Measurements from ENCODE around the gene PTHLH.

DNA sequence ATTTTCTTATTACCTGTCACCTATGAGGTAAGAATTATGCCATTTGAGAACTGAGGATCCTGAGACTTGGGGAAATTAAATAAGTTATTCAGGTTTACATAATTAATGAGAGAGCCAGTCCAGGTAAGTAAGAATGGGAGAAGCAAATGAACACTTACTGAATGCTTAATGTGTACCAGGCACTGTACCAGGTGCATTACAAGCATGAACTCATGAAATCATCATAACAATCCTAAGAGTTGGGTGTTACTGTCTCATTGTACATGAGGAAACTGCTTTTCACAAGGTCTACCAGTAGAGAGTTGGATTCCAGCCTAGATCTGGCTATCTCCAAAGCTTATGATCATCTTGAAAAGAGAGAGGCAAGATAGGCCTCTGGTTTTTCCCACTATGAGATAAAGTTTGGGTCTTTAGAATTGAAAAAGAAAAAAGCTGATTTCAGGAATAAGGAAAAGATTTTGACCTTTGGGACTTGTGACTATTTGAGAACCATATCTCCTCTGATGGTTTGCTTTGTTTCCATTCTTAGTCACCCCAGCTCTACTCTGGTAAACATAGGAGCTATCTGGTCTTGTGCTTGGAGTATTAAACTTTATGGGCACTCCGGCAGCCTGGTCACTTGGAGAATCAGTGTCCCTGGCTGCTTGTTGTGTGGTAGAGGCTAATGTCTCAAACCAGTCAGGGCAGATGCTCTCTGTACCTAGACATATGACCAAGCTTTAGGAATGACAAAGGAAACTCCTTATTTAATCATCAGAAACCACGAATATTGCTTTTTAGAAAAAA is 48.0 kb downstream of the PTHLH start:
- TF ChIP-seq, protein P1, sequence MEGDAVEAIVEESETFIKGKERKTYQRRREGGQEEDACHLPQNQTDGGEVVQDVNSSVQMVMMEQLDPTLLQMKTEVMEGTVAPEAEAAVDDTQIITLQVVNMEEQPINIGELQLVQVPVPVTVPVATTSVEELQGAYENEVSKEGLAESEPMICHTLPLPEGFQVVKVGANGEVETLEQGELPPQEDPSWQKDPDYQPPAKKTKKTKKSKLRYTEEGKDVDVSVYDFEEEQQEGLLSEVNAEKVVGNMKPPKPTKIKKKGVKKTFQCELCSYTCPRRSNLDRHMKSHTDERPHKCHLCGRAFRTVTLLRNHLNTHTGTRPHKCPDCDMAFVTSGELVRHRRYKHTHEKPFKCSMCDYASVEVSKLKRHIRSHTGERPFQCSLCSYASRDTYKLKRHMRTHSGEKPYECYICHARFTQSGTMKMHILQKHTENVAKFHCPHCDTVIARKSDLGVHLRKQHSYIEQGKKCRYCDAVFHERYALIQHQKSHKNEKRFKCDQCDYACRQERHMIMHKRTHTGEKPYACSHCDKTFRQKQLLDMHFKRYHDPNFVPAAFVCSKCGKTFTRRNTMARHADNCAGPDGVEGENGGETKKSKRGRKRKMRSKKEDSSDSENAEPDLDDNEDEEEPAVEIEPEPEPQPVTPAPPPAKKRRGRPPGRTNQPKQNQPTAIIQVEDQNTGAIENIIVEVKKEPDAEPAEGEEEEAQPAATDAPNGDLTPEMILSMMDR (IDR thresholded peaks at IDR 0.05): no peak
- TF ChIP-seq POLR2A (IDR thresholded peaks at IDR 0.05) (no peak), POLR2AphosphoS5 (IDR thresholded peaks at IDR 0.05) (no peak)
